Cortex of kidney (tissue), 1 donor: Measurements from ENCODE around the gene TTLL5.
"Not testable (repeated sequence)": the region's sequence is repeated elsewhere in the genome, so short reads cannot be mapped to it uniquely, and the experiment has no call there.

Experiments
- DNase-seq: peaks from one replicate; lab custom pipeline; 2025; lab: John Stamatoyannopoulos, UW

TTLL5 gene

GRCh38 chr14:75909630-75910029 lies 248.6 kb downstream of the TTLL5 start:
- DNase-seq: no peak

- DNase-seq: no peak
Measured at GRCh38 chr14:75910048-75910447, 249.0 kb downstream of the TTLL5 start.

GRCh38 chr14:75911883-75912282 lies 250.8 kb downstream of the TTLL5 start:
- no peak for DNase-seq

- DNase-seq: no peak
Measured at GRCh38 chr14:75913183-75913582, 252.1 kb downstream of the TTLL5 start.

- DNase-seq: no peak
Measured at GRCh38 chr14:75915045-75915444, 254.0 kb downstream of the TTLL5 start.

- DNase-seq: no peak
Measured at GRCh38 chr14:75917322-75917945, 256.4 kb downstream of the TTLL5 start.

- no peak for DNase-seq
Measured at GRCh38 chr14:75917946-75918335, 256.9 kb downstream of the TTLL5 start.

GRCh38 chr14:75920421-75920820 lies 259.4 kb downstream of the TTLL5 start:
- DNase-seq: not testable (repeated sequence)

- DNase-seq: not testable (repeated sequence)
Measured at GRCh38 chr14:75925141-75925840, 264.2 kb downstream of the TTLL5 start.

- no peak for DNase-seq
Measured at GRCh38 chr14:75926431-75927115, 265.5 kb downstream of the TTLL5 start.

- no peak for DNase-seq
Measured at GRCh38 chr14:75927564-75928087, 266.6 kb downstream of the TTLL5 start.

GRCh38 chr14:75928690-75929181 lies 267.7 kb downstream of the TTLL5 start:
- no peak for DNase-seq

- no peak for DNase-seq
Measured at GRCh38 chr14:75933712-75934296, 272.8 kb downstream of the TTLL5 start.

GRCh38 chr14:75934998-75935628 lies 274.1 kb downstream of the TTLL5 start:
- DNase-seq: no peak

- DNase-seq: no peak
Measured at GRCh38 chr14:75939200-75939599, 278.2 kb downstream of the TTLL5 start.

GRCh38 chr14:75941030-75941429 lies 280.0 kb downstream of the TTLL5 start:
- no peak for DNase-seq

GRCh38 chr14:75944607-75945241 lies 283.7 kb downstream of the TTLL5 start:
- DNase-seq: no peak

- DNase-seq: no peak
Measured at GRCh38 chr14:75946785-75947184, 285.7 kb downstream of the TTLL5 start.

- no peak for DNase-seq
Measured at GRCh38 chr14:75952489-75952888, 291.4 kb downstream of the TTLL5 start.

GRCh38 chr14:75959031-75959430 lies 298.0 kb downstream of the TTLL5 start:
- DNase-seq: no peak

- no peak for DNase-seq
Measured at GRCh38 chr14:75960231-75960630, 299.2 kb downstream of the TTLL5 start.
